Neuronal stem cell (in vitro differentiated cells): ENCODE data around the gene BEND5.

Source experiments
- DNase-seq: peaks from one replicate; pipeline ENCODE4 v3.0.0-alpha.2; 2013; ENCODE audit warnings: low spot score
- H2AFZ ChIP-seq: one replicate; pipeline ENCODE4 v1.6.1; 2013; ENCODE audit warnings: mild to moderate bottlenecking, low read length, inconsistent platforms
- H2AK5ac ChIP-seq: 2 replicates; pipeline ENCODE4 v1.6.1; 2013; ENCODE audit warnings: low read depth, mild to moderate bottlenecking, inconsistent platforms, low read length, moderate library complexity, mixed read lengths
- H2BK120ac ChIP-seq: 2 replicates; pipeline ENCODE4 v1.6.1; 2013; ENCODE audit warnings: low read depth, mild to moderate bottlenecking, inconsistent platforms, low read length, moderate library complexity, mixed read lengths
- H2BK12ac ChIP-seq: one replicate; pipeline ENCODE4 v1.6.1; 2013; ENCODE audit warnings: low read length, inconsistent platforms
- H2BK15ac ChIP-seq: 2 replicates; pipeline ENCODE4 v1.6.1; 2013; ENCODE audit warnings: mild to moderate bottlenecking, low read length, inconsistent platforms, mixed read lengths
- H2BK5ac ChIP-seq: one replicate; pipeline ENCODE4 v1.6.1; 2013; ENCODE audit warnings: inconsistent platforms, mild to moderate bottlenecking, low read length, moderate library complexity
- H3K14ac ChIP-seq: one replicate; pipeline ENCODE4 v1.6.1; 2013; ENCODE audit warnings: low read length, inconsistent platforms
- H3K18ac ChIP-seq: 2 replicates; pipeline ENCODE4 v1.6.1; 2013; ENCODE audit warnings: low read length, inconsistent platforms
- H3K23ac ChIP-seq: 2 replicates; pipeline ENCODE4 v1.6.1; 2013; ENCODE audit warnings: low read depth, mild to moderate bottlenecking, mixed read lengths, low read length, inconsistent platforms; ENCODE audit not compliant: poor library complexity
- H3K27ac ChIP-seq: replicated peaks from 3 replicates; pipeline ENCODE4 v1.5.1; 2013; ENCODE audit warnings: low read length, inconsistent platforms
- H3K27me3 ChIP-seq, 3 experiments: 2 replicates each; pipeline ENCODE4 v1.6.1; 2013; ENCODE audit warnings: low read length in 3 of 3, mild to moderate bottlenecking in 2 of 3, inconsistent platforms in 1 of 3, low read depth in 1 of 3, mixed read lengths in 1 of 3, moderate library complexity in 1 of 3; ENCODE audit not compliant: control insufficient read depth in 3 of 3, insufficient read depth in 3 of 3
- H3K36me3 ChIP-seq, 2 donors: replicated peaks in 1 of 2; 2 replicates each; pipeline ENCODE4 v1.6.1; 2013; ENCODE audit warnings: low read length in 2 of 2; ENCODE audit not compliant: control insufficient read depth in 2 of 2, insufficient read depth in 2 of 2
- H3K4ac ChIP-seq: 2 replicates; pipeline ENCODE4 v1.6.1; 2013; ENCODE audit warnings: inconsistent platforms, mild to moderate bottlenecking, low read length, moderate library complexity
- H3K4me1 ChIP-seq, 2 donors: 1 replicate in 1 of 2; 2 replicates in 1 of 2; pipeline ENCODE4 v1.6.1; 2013; ENCODE audit warnings: low read length in 2 of 2, low read depth in 1 of 2; ENCODE audit not compliant: control insufficient read depth in 2 of 2, insufficient read depth in 1 of 2
- H3K4me2 ChIP-seq: one replicate; pipeline ENCODE4 v1.6.1; 2013; ENCODE audit warnings: mild to moderate bottlenecking, low read length, inconsistent platforms; ENCODE audit not compliant: insufficient read depth, poor library complexity, severe bottlenecking
- H3K4me3 ChIP-seq, 2 donors: 2 replicates each; pipeline ENCODE4 v1.5.1; 2013; ENCODE audit warnings: low read length in 2 of 2, mild to moderate bottlenecking in 2 of 2, inconsistent platforms in 1 of 2, moderate library complexity in 1 of 2
- H3K79me1 ChIP-seq: one replicate; pipeline ENCODE4 v1.6.1; 2013; ENCODE audit warnings: low read depth, mild to moderate bottlenecking, inconsistent platforms, low read length, moderate library complexity
- H3K9ac ChIP-seq: one replicate; pipeline ENCODE4 v1.6.1; 2013; ENCODE audit warnings: mild to moderate bottlenecking, low read depth, low read length, inconsistent platforms; ENCODE audit not compliant: poor library complexity
- H3K9me3 ChIP-seq, 2 donors: replicated peaks in 1 of 2; 2 replicates each; pipeline versions ENCODE3 to v1.6.1; 2013; ENCODE audit warnings: low read length in 2 of 2, mild to moderate bottlenecking in 2 of 2, inconsistent platforms in 1 of 2, low read depth in 1 of 2, mixed read lengths in 1 of 2, moderate library complexity in 1 of 2; ENCODE audit not compliant: control insufficient read depth in 2 of 2, insufficient read depth in 1 of 2
- H4K8ac ChIP-seq: one replicate; pipeline ENCODE4 v1.6.1; 2013; ENCODE audit warnings: low read depth, mild to moderate bottlenecking, inconsistent platforms, low read length, moderate library complexity
- H4K91ac ChIP-seq: one replicate; pipeline ENCODE4 v1.6.1; 2013; ENCODE audit warnings: low read length, low read depth, mild to moderate bottlenecking, inconsistent platforms; ENCODE audit not compliant: poor library complexity
- WGBS, 2 donors: extraction: QIAGEN DNeasy Blood & Tissue Kit; methylation state at CpG; one replicate each; pipeline ENCODE4 v1.1.7; 2013; ENCODE audit warnings: missing lambda C conversion rate in 2 of 2, mixed read lengths in 1 of 2; ENCODE audit not compliant: insufficient read length in 2 of 2, insufficient replicate concordance in 1 of 2; ENCODE audit errors: extremely low coverage in 2 of 2; 5-methylcytosine and 5-hydroxymethylcytosine counted together

Gene BEND5

GRCh38 chr1:48715921-48716320, 60.8 kb downstream of the BEND5 start:
- Histone ChIP-seq H3K4me1 (peaks cover 0 to under 1% of the 10 kb centered on the region in 2 donors), H4K8ac (no peak overlapping the region), H3K9ac (no peak overlapping the region), H2BK120ac (no peak overlapping the region), H2AFZ (no peak overlapping the region), H3K79me1 (no peaks in the 10 kb centered on the region), H3K23ac (no peak overlapping the region), H2BK5ac (no peak overlapping the region), H3K36me3 (no peaks in the 10 kb centered on the region), H3K27me3 (peaks cover 0 to 2% (median 0%) of the 10 kb centered on the region in 3 experiments), H2BK12ac (no peak overlapping the region), H3K27ac (no peak overlapping the region), H4K91ac (no peak overlapping the region), H2AK5ac (no peak overlapping the region), H3K18ac (no peak overlapping the region), H3K14ac (no peak overlapping the region), H3K4ac (no peak overlapping the region), H3K9me3 (no peaks in the 10 kb centered on the region), H3K4me2 (no peak overlapping the region), H2BK15ac (no peak overlapping the region), H3K4me3 (no peak overlapping the region)
- DNase-seq: no peak
- WGBS, 2 donors: no CpG with 5 or more reads among the region's 5 CpGs

GRCh38 chr1:48710915-48711314, 65.8 kb downstream of the BEND5 start:
- no peak overlapping the region for H2BK5ac ChIP-seq
- WGBS, 2 donors: no CpG with 5 or more reads among the region's 2 CpGs
- H3K36me3 ChIP-seq: no peaks in the 10 kb centered on the region
- H3K4me3 ChIP-seq: no peak overlapping the region
- no peak for DNase-seq
- H3K4ac ChIP-seq: no peak overlapping the region
- H2BK12ac ChIP-seq: no peak overlapping the region
- no peak overlapping the region for H2BK15ac ChIP-seq
- no peak overlapping the region for H3K27ac ChIP-seq
- no peak overlapping the region for H4K91ac ChIP-seq
- H3K9ac ChIP-seq: no peak overlapping the region
- peak overlapping the region; percentile 66 for H3K14ac ChIP-seq
- peak overlapping the region; percentile 23 for H2AK5ac ChIP-seq
- peaks cover 0 to 8% of the 10 kb centered on the region in 2 donors for H3K4me1 ChIP-seq
- H4K8ac ChIP-seq: no peak overlapping the region
- H3K79me1 ChIP-seq: no peaks in the 10 kb centered on the region
- no peak overlapping the region for H2AFZ ChIP-seq
- no peaks in the 10 kb centered on the region for H3K9me3 ChIP-seq
- H2BK120ac ChIP-seq: no peak overlapping the region
- no peak overlapping the region for H3K23ac ChIP-seq
- no peak overlapping the region for H3K4me2 ChIP-seq
- peaks cover 0 to 2% (median 0%) of the 10 kb centered on the region in 3 experiments for H3K27me3 ChIP-seq
- no peak overlapping the region for H3K18ac ChIP-seq

- Histone ChIP-seq H3K27me3 (peaks cover 0 to 2% (median 0%) of the 10 kb centered on the region in 3 experiments), H3K36me3 (no peaks in the 10 kb centered on the region), H3K4me3 (no peak overlapping the region), H3K4me2 (no peak overlapping the region), H3K23ac (no peak overlapping the region), H2BK15ac (no peak overlapping the region), H3K4ac (no peak overlapping the region), H2AFZ (no peak overlapping the region), H2BK5ac (no peak overlapping the region), H3K14ac (no peak overlapping the region), H2AK5ac (no peak overlapping the region), H3K79me1 (no peaks in the 10 kb centered on the region), H3K27ac (no peak overlapping the region), H4K8ac (no peak overlapping the region), H2BK12ac (no peak overlapping the region), H3K9me3 (no peaks in the 10 kb centered on the region), H2BK120ac (no peak overlapping the region), H3K18ac (peak overlapping the region; percentile 38), H3K9ac (no peak overlapping the region), H3K4me1 (peaks cover 0 to 8% of the 10 kb centered on the region in 2 donors), H4K91ac (no peak overlapping the region)
- WGBS, 2 donors: no CpG with 5 or more reads among the region's 2 CpGs
- DNase-seq: no peak
Measured at GRCh38 chr1:48710318-48710717, 66.4 kb downstream of the BEND5 start.

GRCh38 chr1:48704736-48705135, 72.0 kb downstream of the BEND5 start:
- no peaks in the 10 kb centered on the region for H3K36me3 ChIP-seq
- H2BK120ac ChIP-seq: no peak overlapping the region
- H3K9me3 ChIP-seq: no peaks in the 10 kb centered on the region
- H3K4me3 ChIP-seq: no peak overlapping the region
- no peak overlapping the region for H3K18ac ChIP-seq
- no CpG with 5 or more reads among the region's 6 CpGs for WGBS, 2 donors
- DNase-seq: no peak
- H3K4ac ChIP-seq: no peak overlapping the region
- no peak overlapping the region for H4K91ac ChIP-seq
- no peak overlapping the region for H2BK12ac ChIP-seq
- H3K4me1 ChIP-seq: no peaks in the 10 kb centered on the region
- no peak overlapping the region for H2BK15ac ChIP-seq
- no peak overlapping the region for H3K4me2 ChIP-seq
- H4K8ac ChIP-seq: no peak overlapping the region
- H2BK5ac ChIP-seq: no peak overlapping the region
- peaks cover 0 to 7% (median 0%) of the 10 kb centered on the region in 3 experiments for H3K27me3 ChIP-seq
- H3K27ac ChIP-seq: no peak overlapping the region
- H3K79me1 ChIP-seq: no peaks in the 10 kb centered on the region
- H2AFZ ChIP-seq: no peak overlapping the region
- no peak overlapping the region for H3K14ac ChIP-seq
- no peak overlapping the region for H3K23ac ChIP-seq
- H2AK5ac ChIP-seq: no peak overlapping the region
- H3K9ac ChIP-seq: no peak overlapping the region
